ENCODE measurements around the gene WNT6.

Gene WNT6

GRCh38 chr2:218867900-218868299 is 8.3 kb downstream of the WNT6 start:
- peaks cover 97% of the 10 kb centered on the region for H3K27me3 ChIP-seq (ENCODE audit: control insufficient read depth, insufficient read depth, low read length, poor library complexity, severe bottlenecking)
- no peaks in the 10 kb centered on the region for H3K4me1 ChIP-seq (ENCODE audit: control insufficient read depth, insufficient read depth, low read length)
- no peaks in the 10 kb centered on the region for H3K9me3 ChIP-seq (ENCODE audit: control insufficient read depth, low read length)
- H3K4me3 ChIP-seq (ENCODE audit: insufficient read depth, low read depth, low read length) = no peak overlapping the region
- H3K27ac ChIP-seq (ENCODE audit: insufficient read depth, low read depth, low read length, poor library complexity, severe bottlenecking) = no peak overlapping the region
- WGBS, 2 experiments = 67 to 71% methylated on average over 6 of the region's 6 CpGs
- no peaks in the 10 kb centered on the region for H3K36me3 ChIP-seq (ENCODE audit: control insufficient read depth, insufficient read depth, low read length)

- no peaks in the 10 kb centered on the region for H3K36me3 ChIP-seq (ENCODE audit: control insufficient read depth, insufficient read depth, low read length)
- no peaks in the 10 kb centered on the region for H3K4me1 ChIP-seq (ENCODE audit: control insufficient read depth, insufficient read depth, low read length)
- H3K27me3 ChIP-seq (ENCODE audit: control insufficient read depth, insufficient read depth, low read length, poor library complexity, severe bottlenecking) = peaks cover 97% of the 10 kb centered on the region
- WGBS, 2 experiments = 89 to 90% methylated on average over 9 of the region's 9 CpGs
- H3K27ac ChIP-seq (ENCODE audit: insufficient read depth, low read depth, low read length, poor library complexity, severe bottlenecking) = no peak overlapping the region
- H3K4me3 ChIP-seq (ENCODE audit: insufficient read depth, low read depth, low read length) = no peak overlapping the region
- H3K9me3 ChIP-seq (ENCODE audit: control insufficient read depth, low read length) = no peaks in the 10 kb centered on the region
Measured at GRCh38 chr2:218869064-218869463, 9.5 kb downstream of the WNT6 start.

- WGBS, 2 experiments = 64 to 65% methylated on average over 18 of the region's 18 CpGs
- Histone ChIP-seq H3K36me3 (ENCODE audit: control insufficient read depth, insufficient read depth, low read length) (no peaks in the 10 kb centered on the region), H3K27ac (ENCODE audit: insufficient read depth, low read depth, low read length, poor library complexity, severe bottlenecking) (no peak overlapping the region), H3K9me3 (ENCODE audit: control insufficient read depth, low read length) (no peaks in the 10 kb centered on the region), H3K4me3 (ENCODE audit: insufficient read depth, low read depth, low read length) (no peak overlapping the region), H3K4me1 (ENCODE audit: control insufficient read depth, insufficient read depth, low read length) (no peaks in the 10 kb centered on the region), H3K27me3 (ENCODE audit: control insufficient read depth, insufficient read depth, low read length, poor library complexity, severe bottlenecking) (peaks cover 100% of the 10 kb centered on the region)
Measured at GRCh38 chr2:218870984-218871344, 11.4 kb downstream of the WNT6 start.

GRCh38 chr2:218871345-218872302 is 12.0 kb downstream of the WNT6 start:
- Histone ChIP-seq H3K4me3 (ENCODE audit: insufficient read depth, low read depth, low read length) (no peak overlapping the region), H3K27me3 (ENCODE audit: control insufficient read depth, insufficient read depth, low read length, poor library complexity, severe bottlenecking) (peaks cover 100% of the 10 kb centered on the region), H3K36me3 (ENCODE audit: control insufficient read depth, insufficient read depth, low read length) (no peaks in the 10 kb centered on the region), H3K27ac (ENCODE audit: insufficient read depth, low read depth, low read length, poor library complexity, severe bottlenecking) (no peak overlapping the region), H3K9me3 (ENCODE audit: control insufficient read depth, low read length) (no peaks in the 10 kb centered on the region), H3K4me1 (ENCODE audit: control insufficient read depth, insufficient read depth, low read length) (no peaks in the 10 kb centered on the region)
- 53 to 57% methylated on average over 60 of the region's 60 CpGs for WGBS, 2 experiments

GRCh38 chr2:218872645-218873358 is 13.2 kb downstream of the WNT6 start:
- 14 to 15% methylated on average over 22 of the region's 22 CpGs for WGBS, 2 experiments
- H3K4me1 ChIP-seq (ENCODE audit: control insufficient read depth, insufficient read depth, low read length) = peaks cover 11% of the 10 kb centered on the region
- no peak overlapping the region for H3K4me3 ChIP-seq (ENCODE audit: insufficient read depth, low read depth, low read length)

GRCh38 chr2:218873359-218874194 is 14.0 kb downstream of the WNT6 start:
- peaks cover 18% of the 10 kb centered on the region for H3K4me1 ChIP-seq (ENCODE audit: control insufficient read depth, insufficient read depth, low read length)
- peaks cover 100% of the 10 kb centered on the region for H3K27me3 ChIP-seq (ENCODE audit: control insufficient read depth, insufficient read depth, low read length, poor library complexity, severe bottlenecking)
- no peak overlapping the region for H3K4me3 ChIP-seq (ENCODE audit: insufficient read depth, low read depth, low read length)
- WGBS, 2 experiments = 9 to 11% methylated on average over 86 of the region's 86 CpGs
- H3K9me3 ChIP-seq (ENCODE audit: control insufficient read depth, low read length) = no peaks in the 10 kb centered on the region
- H3K36me3 ChIP-seq (ENCODE audit: control insufficient read depth, insufficient read depth, low read length) = no peaks in the 10 kb centered on the region
- no peak overlapping the region for H3K27ac ChIP-seq (ENCODE audit: insufficient read depth, low read depth, low read length, poor library complexity, severe bottlenecking)

More at GRCh38 chr2:218872645-218873358, 13.2 kb downstream of the WNT6 start:
- H3K27ac ChIP-seq (ENCODE audit: insufficient read depth, low read depth, low read length, poor library complexity, severe bottlenecking) = no peak overlapping the region
- H3K36me3 ChIP-seq (ENCODE audit: control insufficient read depth, insufficient read depth, low read length) = no peaks in the 10 kb centered on the region
- H3K27me3 ChIP-seq (ENCODE audit: control insufficient read depth, insufficient read depth, low read length, poor library complexity, severe bottlenecking) = peaks cover 100% of the 10 kb centered on the region
- H3K9me3 ChIP-seq (ENCODE audit: control insufficient read depth, low read length) = no peaks in the 10 kb centered on the region

- Histone ChIP-seq H3K4me3 (ENCODE audit: insufficient read depth, low read depth, low read length) (no peak overlapping the region), H3K27me3 (ENCODE audit: control insufficient read depth, insufficient read depth, low read length, poor library complexity, severe bottlenecking) (peaks cover 100% of the 10 kb centered on the region), H3K36me3 (ENCODE audit: control insufficient read depth, insufficient read depth, low read length) (no peaks in the 10 kb centered on the region), H3K9me3 (ENCODE audit: control insufficient read depth, low read length) (no peaks in the 10 kb centered on the region), H3K4me1 (ENCODE audit: control insufficient read depth, insufficient read depth, low read length) (peaks cover 28% of the 10 kb centered on the region), H3K27ac (ENCODE audit: insufficient read depth, low read depth, low read length, poor library complexity, severe bottlenecking) (no peak overlapping the region)
- 31 to 35% methylated on average over 2 of the region's 2 CpGs for WGBS, 2 experiments
Measured at GRCh38 chr2:218875692-218876246, 16.2 kb downstream of the WNT6 start.

GRCh38 chr2:218876562-218877219 is 17.1 kb downstream of the WNT6 start:
- H3K4me1 ChIP-seq (ENCODE audit: control insufficient read depth, insufficient read depth, low read length) = peaks cover 28% of the 10 kb centered on the region
- 1 to 2% methylated on average over 3 of the region's 3 CpGs for WGBS, 2 experiments
- no peaks in the 10 kb centered on the region for H3K36me3 ChIP-seq (ENCODE audit: control insufficient read depth, insufficient read depth, low read length)
- H3K9me3 ChIP-seq (ENCODE audit: control insufficient read depth, low read length) = no peaks in the 10 kb centered on the region
- no peak overlapping the region for H3K4me3 ChIP-seq (ENCODE audit: insufficient read depth, low read depth, low read length)
- peaks cover 100% of the 10 kb centered on the region for H3K27me3 ChIP-seq (ENCODE audit: control insufficient read depth, insufficient read depth, low read length, poor library complexity, severe bottlenecking)
- H3K27ac ChIP-seq (ENCODE audit: insufficient read depth, low read depth, low read length, poor library complexity, severe bottlenecking) = no peak overlapping the region

- Histone ChIP-seq H3K27ac (ENCODE audit: insufficient read depth, low read depth, low read length, poor library complexity, severe bottlenecking) (no peak overlapping the region), H3K27me3 (ENCODE audit: control insufficient read depth, insufficient read depth, low read length, poor library complexity, severe bottlenecking) (peaks cover 100% of the 10 kb centered on the region), H3K4me1 (ENCODE audit: control insufficient read depth, insufficient read depth, low read length) (peaks cover 28% of the 10 kb centered on the region), H3K9me3 (ENCODE audit: control insufficient read depth, low read length) (no peaks in the 10 kb centered on the region), H3K4me3 (ENCODE audit: insufficient read depth, low read depth, low read length) (no peak overlapping the region), H3K36me3 (ENCODE audit: control insufficient read depth, insufficient read depth, low read length) (no peaks in the 10 kb centered on the region)
- 75 to 78% methylated on average over 6 of the region's 6 CpGs for WGBS, 2 experiments
Measured at GRCh38 chr2:218877331-218877730, 17.7 kb downstream of the WNT6 start.

Measured in ectodermal cell (in vitro differentiated cells).